KMS-11 (cell line): ENCODE measurements around the gene RPN2.

ENCODE experiments used
- H2AFZ ChIP-seq: fragments of 200-600 bp; sonication (generic); 2 replicates; pipeline ENCODE4 v1.6.1; 2016; ENCODE audit warnings: antibody characterized with exemption, mixed run types, low read depth
- H3K27ac ChIP-seq: fragments of 200-600 bp; sonication (generic); 2 replicates; pipeline ENCODE4 v1.6.1; 2016; ENCODE audit warnings: mild to moderate bottlenecking, mixed run types
- H3K27me3 ChIP-seq: fragments of 200-600 bp; sonication (generic); 2 replicates; pipeline ENCODE4 v1.6.1; 2017; ENCODE audit warnings: mild to moderate bottlenecking, low read depth, mixed run types, moderate library complexity; ENCODE audit not compliant: insufficient read depth
- H3K36me3 ChIP-seq: fragments of 200-600 bp; sonication (generic); 2 replicates; pipeline ENCODE4 v1.6.1; 2017; ENCODE audit warnings: mild to moderate bottlenecking, mixed run types; ENCODE audit not compliant: insufficient read depth
- H3K4me1 ChIP-seq: fragments of 200-600 bp; sonication (generic); 2 replicates; pipeline ENCODE4 v1.6.1; 2016; ENCODE audit warnings: mild to moderate bottlenecking, low read depth, mixed run types; ENCODE audit not compliant: poor library complexity, severe bottlenecking
- H3K4me2 ChIP-seq: fragments of 200-600 bp; sonication (generic); 2 replicates; pipeline ENCODE4 v1.7.0; 2016; ENCODE audit warnings: mild to moderate bottlenecking, mixed run types
- H3K4me3 ChIP-seq: fragments of 200-600 bp; sonication (generic); IDR thresholded peaks from 2 replicates; pipeline ENCODE4 v1.6.1; 2017; ENCODE audit warnings: low read depth, low read length, mixed read lengths; ENCODE audit not compliant: insufficient read depth
- H3K79me2 ChIP-seq: fragments of 200-600 bp; sonication (generic); 2 replicates; pipeline ENCODE4 v1.6.1; 2016; ENCODE audit warnings: low read depth, mixed run types; ENCODE audit not compliant: insufficient read depth
- H3K9ac ChIP-seq: fragments of 200-600 bp; sonication (generic); 2 replicates; pipeline ENCODE4 v1.6.1; 2016; ENCODE audit warnings: mild to moderate bottlenecking, mixed run types
- H4K20me1 ChIP-seq: fragments of 200-600 bp; sonication (generic); 2 replicates; pipeline ENCODE4 v1.6.1; 2016; ENCODE audit warnings: mild to moderate bottlenecking, mixed run types; ENCODE audit not compliant: insufficient read depth
- TF ChIP-seq, protein P1 (sequence below): fragments of 200-600 bp; sonication (generic); conservative IDR thresholded peaks from 2 replicates; pipeline ENCODE4 v1.6.1; 2017; ENCODE audit warnings: low read depth, mild to moderate bottlenecking, antibody characterized with exemption, low read length, moderate library complexity, mixed read lengths

The RPN2 gene

DNA sequence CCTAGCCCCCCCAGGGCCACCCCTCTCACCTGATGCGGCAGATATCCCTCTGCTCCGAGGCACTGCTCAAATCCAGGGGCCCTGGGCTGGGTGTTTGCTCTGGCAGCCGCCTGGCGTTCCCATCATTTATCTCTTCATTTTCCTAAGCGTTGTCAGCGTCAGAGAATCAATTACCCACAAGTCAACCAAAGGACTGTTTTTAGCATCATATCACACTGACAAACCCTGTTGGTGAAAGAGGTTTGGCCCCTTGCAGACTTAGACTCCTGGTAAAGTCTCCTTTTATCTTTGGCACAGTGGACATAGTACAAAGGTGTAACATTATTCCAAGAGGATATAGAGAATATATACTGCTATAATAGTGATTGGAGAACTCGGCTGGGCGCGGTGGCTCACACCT is 82.6 kb downstream of the RPN2 start, which contains the start of gene GHRH:
GHRH (minus strand) TSS at position 101 of the 400 bp plus-strand sequence. CDS start 4,925 bp downstream, outside the sequence.
- Histone ChIP-seq H2AFZ (no peak within 1 kb of the TSS), H3K27ac (no peak within 1 kb of the TSS), H3K27me3 (peaks cover 5% of the 10 kb centered on the region; the same call in 1 of the 2 replicates), H3K4me1 (no peaks in the 10 kb centered on the region), H3K4me2 (no peak within 1 kb of the TSS), H3K79me2 (no peaks in the 10 kb centered on the region), H3K4me3 (no peak within 1 kb of the TSS), H4K20me1 (no peaks in the 10 kb centered on the region), H3K36me3 (no peaks in the 10 kb centered on the region), H3K9ac (no peak within 1 kb of the TSS)
- TF ChIP-seq, protein P1, sequence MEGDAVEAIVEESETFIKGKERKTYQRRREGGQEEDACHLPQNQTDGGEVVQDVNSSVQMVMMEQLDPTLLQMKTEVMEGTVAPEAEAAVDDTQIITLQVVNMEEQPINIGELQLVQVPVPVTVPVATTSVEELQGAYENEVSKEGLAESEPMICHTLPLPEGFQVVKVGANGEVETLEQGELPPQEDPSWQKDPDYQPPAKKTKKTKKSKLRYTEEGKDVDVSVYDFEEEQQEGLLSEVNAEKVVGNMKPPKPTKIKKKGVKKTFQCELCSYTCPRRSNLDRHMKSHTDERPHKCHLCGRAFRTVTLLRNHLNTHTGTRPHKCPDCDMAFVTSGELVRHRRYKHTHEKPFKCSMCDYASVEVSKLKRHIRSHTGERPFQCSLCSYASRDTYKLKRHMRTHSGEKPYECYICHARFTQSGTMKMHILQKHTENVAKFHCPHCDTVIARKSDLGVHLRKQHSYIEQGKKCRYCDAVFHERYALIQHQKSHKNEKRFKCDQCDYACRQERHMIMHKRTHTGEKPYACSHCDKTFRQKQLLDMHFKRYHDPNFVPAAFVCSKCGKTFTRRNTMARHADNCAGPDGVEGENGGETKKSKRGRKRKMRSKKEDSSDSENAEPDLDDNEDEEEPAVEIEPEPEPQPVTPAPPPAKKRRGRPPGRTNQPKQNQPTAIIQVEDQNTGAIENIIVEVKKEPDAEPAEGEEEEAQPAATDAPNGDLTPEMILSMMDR: no peak

DNA sequence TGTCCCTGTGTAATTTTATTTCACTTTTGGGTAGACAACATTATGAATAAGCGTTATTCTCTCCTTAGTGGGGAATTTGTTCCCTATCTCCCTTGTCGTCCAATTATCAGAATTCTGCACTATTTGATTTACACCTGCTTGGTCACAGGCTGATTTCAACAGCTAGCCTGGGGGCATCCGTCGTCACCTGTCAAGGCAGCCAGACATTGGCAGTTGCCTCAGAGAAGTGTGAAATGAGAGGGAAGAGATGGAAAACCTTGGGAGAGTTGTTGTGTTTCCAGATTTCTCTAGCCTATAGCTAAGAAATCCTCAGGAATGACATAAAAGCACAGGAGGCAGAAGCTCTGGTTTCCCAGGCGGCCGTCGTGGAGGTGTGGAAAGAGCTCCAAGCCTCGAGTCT is 83.4 kb downstream of the RPN2 start:
- H3K27me3 ChIP-seq: peaks cover 5% of the 10 kb centered on the region; the same call in 1 of the 2 replicates

DNA sequence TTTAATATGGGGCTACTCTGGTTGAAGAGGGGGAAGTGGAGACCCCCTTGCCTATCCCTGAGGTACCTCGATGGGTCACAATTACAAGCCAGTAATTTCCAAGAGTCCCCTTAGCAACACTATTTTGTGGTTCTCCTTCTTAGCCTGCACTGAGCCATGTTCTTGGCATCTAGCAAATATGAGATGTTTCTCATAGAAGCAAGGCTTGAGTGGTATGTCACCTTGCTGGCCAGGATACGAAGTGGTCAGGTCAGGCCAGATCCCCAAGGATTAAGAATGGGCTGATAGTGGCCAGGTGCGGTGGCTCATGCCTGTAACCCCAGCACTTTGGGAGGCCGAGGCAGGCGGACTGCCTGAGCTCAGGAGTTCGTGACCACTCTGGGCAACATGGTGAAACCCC is 84.6 kb downstream of the RPN2 start:
- no peak overlapping the region for H2AFZ ChIP-seq

More for the DNA sequence above, 83.4 kb downstream of the RPN2 start:
- no peak overlapping the region for H2AFZ ChIP-seq
- H3K27ac ChIP-seq: no peak overlapping the region
- H3K9ac ChIP-seq: no peak overlapping the region
- TF ChIP-seq, protein P1: no peak
- H4K20me1 ChIP-seq: no peaks in the 10 kb centered on the region
- H3K4me2 ChIP-seq: no peak overlapping the region
- no peak overlapping the region for H3K4me3 ChIP-seq
- no peaks in the 10 kb centered on the region for H3K36me3 ChIP-seq
- no peaks in the 10 kb centered on the region for H3K79me2 ChIP-seq
- no peaks in the 10 kb centered on the region for H3K4me1 ChIP-seq

DNA sequence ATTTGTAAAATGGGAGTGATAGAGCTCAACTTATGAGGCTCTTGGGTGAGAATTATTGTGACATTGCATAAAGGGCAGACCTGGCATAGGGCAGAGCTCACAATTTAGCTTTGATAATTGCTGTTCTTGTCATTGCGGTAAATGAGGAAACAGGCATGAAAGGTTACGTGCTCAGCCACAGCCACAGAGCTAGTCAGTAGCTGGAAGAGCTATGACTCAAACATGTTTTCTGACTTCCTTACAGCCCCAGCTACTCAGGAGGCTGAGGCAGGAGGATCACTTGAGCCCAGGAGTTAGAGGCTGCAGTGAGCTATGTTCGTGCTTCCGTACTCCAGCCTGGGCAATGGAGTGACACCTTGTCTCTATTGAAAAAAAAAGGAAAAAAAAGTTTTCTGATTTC is 86.0 kb downstream of the RPN2 start:
- Histone ChIP-seq H2AFZ (no peak overlapping the region), H3K9ac (no peak overlapping the region), H4K20me1 (no peaks in the 10 kb centered on the region), H3K27me3 (no peaks in the 10 kb centered on the region; the same call in 1 of the 2 replicates), H3K4me2 (no peak overlapping the region), H3K27ac (no peak overlapping the region), H3K79me2 (no peaks in the 10 kb centered on the region), H3K36me3 (no peaks in the 10 kb centered on the region), H3K4me3 (no peak overlapping the region), H3K4me1 (no peaks in the 10 kb centered on the region)
- TF ChIP-seq, protein P1: no peak

More for the DNA sequence above, 84.6 kb downstream of the RPN2 start:
- H3K79me2 ChIP-seq: no peaks in the 10 kb centered on the region
- H3K4me3 ChIP-seq: no peak overlapping the region
- H3K4me1 ChIP-seq: no peaks in the 10 kb centered on the region
- peaks cover 5% of the 10 kb centered on the region; the same call in 1 of the 2 replicates for H3K27me3 ChIP-seq
- TF ChIP-seq, protein P1: no peak
- H3K9ac ChIP-seq: no peak overlapping the region
- H3K4me2 ChIP-seq: no peak overlapping the region
- H3K27ac ChIP-seq: no peak overlapping the region
- H3K36me3 ChIP-seq: no peaks in the 10 kb centered on the region
- no peaks in the 10 kb centered on the region for H4K20me1 ChIP-seq
